Measurements from ENCODE around the gene AHDC1.
A peak's percentile ranks its signal among the peaks of the same experiment; 100 is the strongest.

Gene AHDC1

DNA sequence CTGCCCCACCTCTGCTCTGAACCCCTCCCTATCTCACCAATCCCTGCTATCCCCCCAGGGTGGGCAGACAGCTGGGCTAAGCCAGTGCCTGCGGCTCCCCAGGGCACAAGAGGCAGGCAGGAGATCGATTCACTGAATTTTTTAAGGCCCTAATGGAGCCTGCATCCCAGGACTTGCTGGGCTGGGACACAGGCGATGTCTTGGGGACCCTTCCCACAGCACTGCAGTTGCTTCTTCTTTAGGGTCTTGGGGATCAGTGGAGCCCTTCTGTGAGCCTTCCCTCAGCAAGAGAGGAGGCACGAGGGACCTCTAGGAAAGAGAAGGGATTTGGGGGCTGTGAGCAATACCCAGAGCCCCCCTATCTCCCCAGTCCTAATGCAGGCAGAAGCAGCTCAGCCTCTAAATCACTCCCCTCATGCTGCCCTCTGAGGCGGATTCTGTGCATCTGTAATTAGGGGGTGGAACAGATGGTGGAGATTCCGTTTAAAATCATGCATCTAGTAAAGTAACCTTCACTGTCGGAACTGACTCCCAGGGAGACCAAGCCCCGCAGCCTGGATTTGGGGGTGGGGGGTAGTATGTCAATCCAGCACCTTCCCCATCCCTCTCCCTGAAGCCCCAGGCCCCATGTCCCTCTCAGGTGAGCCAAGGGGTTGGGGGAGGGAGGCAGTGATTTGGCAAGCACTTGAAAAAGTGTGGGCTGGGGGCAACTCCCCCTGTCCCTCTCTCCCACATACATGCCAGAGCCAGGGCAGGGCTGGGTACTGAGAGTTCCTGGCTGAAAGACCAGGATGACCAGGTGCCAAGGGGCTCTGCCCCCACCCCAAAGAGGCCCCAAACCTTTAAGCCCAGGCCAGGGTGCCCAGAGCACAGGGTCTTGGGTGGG, 10.0 kb downstream of the AHDC1 start:
- no peak overlapping the region for H3K4me3 ChIP-seq (ENCODE audit: low read length)
- H3K27me3 ChIP-seq (ENCODE audit: control insufficient read depth, insufficient read depth, low read length), result no peaks in the 10 kb centered on the region
- H3K9ac ChIP-seq (ENCODE audit: low read depth, low read length), result peak overlapping the region; percentile 2
- peaks cover 7% of the 10 kb centered on the region for H3K36me3 ChIP-seq (ENCODE audit: insufficient read depth, low read length)
- H3K4me2 ChIP-seq (ENCODE audit: low read length), result peak overlapping the region; percentile 55
- peaks cover 91% of the 10 kb centered on the region for H3K4me1 ChIP-seq (ENCODE audit: control insufficient read depth, insufficient read depth, low read length)
- no peaks in the 10 kb centered on the region for H3K9me3 ChIP-seq (replicated peaks; ENCODE audit: low read length)

DNA sequence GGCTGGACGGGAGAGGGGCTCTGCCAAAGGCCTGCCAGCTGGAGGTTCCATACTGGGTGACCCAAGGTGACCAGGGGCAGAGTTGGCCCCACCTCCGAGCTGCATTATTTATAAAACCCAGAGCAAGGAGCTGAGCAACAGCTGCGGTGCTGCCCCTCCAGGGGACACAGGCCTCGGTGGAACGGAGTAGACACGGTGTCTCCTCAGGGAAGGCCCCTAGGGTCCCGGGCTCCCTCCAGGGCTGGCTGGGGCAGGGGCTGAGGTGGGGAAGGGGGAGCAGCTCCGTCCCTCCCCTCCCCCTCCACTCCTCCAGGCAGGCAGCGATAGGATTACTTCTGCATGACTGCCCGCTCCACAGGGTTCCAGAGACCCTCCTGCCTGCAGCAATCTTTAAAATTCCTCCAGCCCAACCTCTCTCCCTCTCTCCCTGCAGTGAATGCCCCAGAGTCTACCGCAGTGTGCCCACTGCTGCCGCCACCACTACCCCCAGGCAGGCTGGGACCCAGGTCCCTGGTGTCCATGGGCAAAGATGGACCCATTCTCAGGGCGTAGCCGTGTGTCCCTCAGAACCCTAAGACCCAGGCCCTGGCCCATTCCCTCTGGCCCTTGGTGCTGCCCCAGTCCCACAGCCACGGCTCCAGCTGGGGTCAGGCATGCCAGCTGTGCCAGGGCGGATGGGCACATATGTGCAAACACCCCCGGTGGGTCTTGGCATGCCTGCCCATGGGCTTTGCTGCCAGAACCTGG, 10.8 kb downstream of the AHDC1 start:
- H3K9me3 ChIP-seq (replicated peaks; ENCODE audit: low read length), result no peaks in the 10 kb centered on the region
- no peak overlapping the region for H3K9ac ChIP-seq (ENCODE audit: low read depth, low read length)
- H3K27me3 ChIP-seq (ENCODE audit: control insufficient read depth, insufficient read depth, low read length), result no peaks in the 10 kb centered on the region
- peaks cover 91% of the 10 kb centered on the region for H3K4me1 ChIP-seq (ENCODE audit: control insufficient read depth, insufficient read depth, low read length)
- no peak overlapping the region for H3K4me3 ChIP-seq (ENCODE audit: low read length)
- H3K36me3 ChIP-seq (ENCODE audit: insufficient read depth, low read length), result peaks cover 10% of the 10 kb centered on the region
- H3K4me2 ChIP-seq (ENCODE audit: low read length), result no peak overlapping the region

DNA sequence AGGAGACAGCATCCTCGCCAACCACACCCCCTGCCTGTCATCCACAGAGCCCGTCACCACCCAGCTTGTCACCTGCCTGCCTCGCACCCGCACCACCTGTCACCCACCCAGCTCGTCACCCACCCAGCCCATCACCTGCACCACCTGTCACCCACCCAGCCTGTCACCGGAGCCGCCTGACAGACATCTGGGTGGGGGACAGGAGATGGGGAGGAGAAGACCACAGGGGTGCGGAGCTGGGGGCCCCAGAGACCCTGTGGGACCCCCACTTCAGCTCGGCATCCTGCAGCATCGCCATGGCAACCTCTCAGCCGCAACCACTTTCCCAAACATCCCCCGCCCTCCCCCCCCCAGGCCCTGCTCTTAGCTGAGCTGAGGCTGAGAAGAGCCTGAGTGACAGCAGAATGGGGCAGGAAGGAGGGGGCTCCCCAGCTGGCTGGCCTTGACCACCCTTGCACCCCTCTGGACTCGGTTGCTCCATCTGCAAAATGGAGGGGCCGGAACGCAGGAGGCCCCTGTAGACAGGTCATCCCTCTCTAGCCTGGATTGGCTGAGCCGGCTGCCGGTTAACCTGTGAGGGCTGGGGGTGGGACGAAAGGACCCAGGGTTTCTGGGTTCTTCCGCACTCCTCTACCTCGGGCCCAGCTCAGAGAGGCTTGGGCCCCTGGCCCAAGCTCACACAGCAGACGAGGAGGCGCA, 11.6 kb downstream of the AHDC1 start:
- Histone ChIP-seq H3K9me3 (replicated peaks; ENCODE audit: low read length) (no peaks in the 10 kb centered on the region), H3K27me3 (ENCODE audit: control insufficient read depth, insufficient read depth, low read length) (no peaks in the 10 kb centered on the region), H3K4me2 (ENCODE audit: low read length) (no peak overlapping the region), H3K9ac (ENCODE audit: low read depth, low read length) (no peak overlapping the region), H3K4me3 (ENCODE audit: low read length) (no peak overlapping the region), H3K4me1 (ENCODE audit: control insufficient read depth, insufficient read depth, low read length) (peaks cover 84% of the 10 kb centered on the region), H3K36me3 (ENCODE audit: insufficient read depth, low read length) (peaks cover 10% of the 10 kb centered on the region)

DNA sequence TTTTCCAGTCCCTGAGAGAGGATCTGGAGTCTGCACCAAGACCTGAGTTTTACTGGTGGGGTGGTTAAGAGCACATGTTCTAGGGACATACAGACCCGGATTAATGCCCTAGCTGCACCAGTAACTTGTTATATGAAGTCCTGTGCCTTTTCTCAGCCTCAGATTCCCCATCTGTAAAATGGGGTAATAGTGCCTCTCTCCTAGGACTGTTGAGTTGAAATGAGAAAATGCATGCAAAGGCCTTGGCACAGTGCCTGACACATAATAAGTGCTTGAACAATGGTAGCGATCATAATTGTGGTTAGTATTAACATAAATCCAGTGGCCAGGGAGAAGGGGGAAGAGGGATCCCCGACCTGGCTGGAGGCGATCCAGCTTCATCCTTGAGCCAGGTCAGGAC, 12.3 kb downstream of the AHDC1 start:
- H3K9ac ChIP-seq (ENCODE audit: low read depth, low read length), result no peak overlapping the region
- peaks cover 77% of the 10 kb centered on the region for H3K4me1 ChIP-seq (ENCODE audit: control insufficient read depth, insufficient read depth, low read length)

DNA sequence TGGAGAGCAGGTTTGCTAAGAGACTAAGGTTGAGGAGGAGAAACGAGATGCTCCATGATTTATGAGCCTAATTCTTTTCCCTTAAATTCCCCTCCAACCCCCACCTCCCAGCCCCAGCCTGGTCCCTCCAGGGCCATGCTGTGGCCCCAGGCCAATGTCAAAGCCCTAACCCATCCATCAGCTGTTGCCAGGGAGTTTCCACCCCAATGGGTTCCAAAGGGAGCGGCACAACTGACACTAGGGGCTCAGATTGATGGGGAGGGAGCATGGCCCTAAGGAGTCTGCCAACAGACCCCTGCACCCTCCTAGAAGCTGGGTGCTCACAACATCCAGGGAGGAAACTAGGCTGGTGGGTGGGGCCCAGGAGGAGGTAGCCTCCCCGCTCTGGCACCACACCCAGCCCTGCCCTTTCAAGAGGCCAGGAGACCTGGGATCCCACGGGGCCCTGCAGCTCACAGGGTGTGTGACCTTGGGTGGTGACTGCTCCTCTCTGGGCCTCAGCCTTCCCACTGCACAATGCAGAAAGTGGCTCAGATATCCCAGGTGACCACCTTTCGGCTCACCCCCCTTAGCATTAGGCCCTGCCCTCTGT, 12.9 kb downstream of the AHDC1 start:
- peaks cover 71% of the 10 kb centered on the region for H3K4me1 ChIP-seq (ENCODE audit: control insufficient read depth, insufficient read depth, low read length)
- H3K9ac ChIP-seq (ENCODE audit: low read depth, low read length), result no peak overlapping the region
- no peak overlapping the region for H3K4me3 ChIP-seq (ENCODE audit: low read length)
- no peaks in the 10 kb centered on the region for H3K9me3 ChIP-seq (replicated peaks; ENCODE audit: low read length)
- peaks cover 12% of the 10 kb centered on the region for H3K36me3 ChIP-seq (ENCODE audit: insufficient read depth, low read length)
- H3K27me3 ChIP-seq (ENCODE audit: control insufficient read depth, insufficient read depth, low read length), result no peaks in the 10 kb centered on the region
- no peak overlapping the region for H3K4me2 ChIP-seq (ENCODE audit: low read length)

More for the DNA sequence above, 12.3 kb downstream of the AHDC1 start:
- no peak overlapping the region for H3K4me2 ChIP-seq (ENCODE audit: low read length)
- no peaks in the 10 kb centered on the region for H3K27me3 ChIP-seq (ENCODE audit: control insufficient read depth, insufficient read depth, low read length)
- no peaks in the 10 kb centered on the region for H3K9me3 ChIP-seq (replicated peaks; ENCODE audit: low read length)
- H3K36me3 ChIP-seq (ENCODE audit: insufficient read depth, low read length), result peaks cover 10% of the 10 kb centered on the region
- no peak overlapping the region for H3K4me3 ChIP-seq (ENCODE audit: low read length)

DNA sequence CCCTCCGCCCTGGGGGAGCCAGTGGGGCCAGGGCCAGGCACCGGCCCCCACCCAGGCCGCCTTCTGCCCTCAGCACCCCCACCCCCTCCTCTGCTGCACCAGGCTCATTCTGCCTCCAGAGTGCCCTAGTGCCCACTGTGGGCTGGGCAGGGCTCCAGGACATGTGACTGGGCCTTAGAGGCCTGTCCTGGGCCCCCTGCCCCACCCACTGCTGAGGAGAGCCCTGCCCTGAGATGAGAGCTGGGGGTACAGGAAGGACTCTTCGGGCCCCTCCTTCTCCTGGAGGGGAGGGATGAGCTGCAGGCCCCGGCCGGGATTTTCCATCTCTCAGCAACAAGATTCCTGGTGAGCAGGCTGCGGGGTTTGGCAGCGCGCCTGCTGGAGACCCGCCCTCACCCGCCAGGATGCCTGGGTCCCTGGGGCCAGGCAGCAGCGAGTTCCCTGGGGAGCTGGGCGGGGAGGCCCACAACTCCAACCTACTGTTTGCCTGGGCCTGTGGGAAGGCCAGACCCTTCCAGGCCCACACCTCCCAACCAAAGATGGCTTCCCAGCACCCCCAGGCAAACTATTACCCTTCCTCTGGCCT, 14.0 kb downstream of the AHDC1 start:
- peaks cover 60% of the 10 kb centered on the region for H3K4me1 ChIP-seq (ENCODE audit: control insufficient read depth, insufficient read depth, low read length)
- no peak overlapping the region for H3K4me3 ChIP-seq (ENCODE audit: low read length)
- peak overlapping the region; percentile 33 for H3K4me2 ChIP-seq (ENCODE audit: low read length)
- peak overlapping the region; percentile 9 for H3K9ac ChIP-seq (ENCODE audit: low read depth, low read length)
- no peaks in the 10 kb centered on the region for H3K9me3 ChIP-seq (replicated peaks; ENCODE audit: low read length)
- H3K27me3 ChIP-seq (ENCODE audit: control insufficient read depth, insufficient read depth, low read length), result no peaks in the 10 kb centered on the region
- H3K36me3 ChIP-seq (ENCODE audit: insufficient read depth, low read length), result peaks cover 9% of the 10 kb centered on the region

DNA sequence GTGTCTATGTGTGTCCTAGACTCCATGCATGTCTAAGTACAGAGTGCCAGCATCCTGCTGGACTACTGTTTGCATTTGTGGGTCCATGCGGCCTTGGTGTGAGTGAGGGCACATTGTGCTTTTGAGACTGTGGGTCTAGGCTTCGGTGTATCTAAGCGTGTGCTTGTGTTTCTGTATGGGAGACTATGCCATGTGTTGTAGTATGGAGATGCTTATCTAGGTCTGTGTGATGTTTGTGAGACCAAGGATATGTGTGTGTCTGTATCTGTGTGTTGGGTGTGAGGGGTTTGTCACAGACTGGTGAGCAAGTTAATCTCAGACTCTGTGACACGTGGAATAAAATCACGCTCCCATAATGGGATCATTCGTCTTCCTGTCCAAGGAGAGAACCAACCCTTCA, 14.5 kb downstream of the AHDC1 start:
- Histone ChIP-seq H3K4me1 (ENCODE audit: control insufficient read depth, insufficient read depth, low read length) (peaks cover 55% of the 10 kb centered on the region), H3K4me2 (ENCODE audit: low read length) (peak overlapping the region; percentile 6), H3K9me3 (replicated peaks; ENCODE audit: low read length) (no peaks in the 10 kb centered on the region), H3K9ac (ENCODE audit: low read depth, low read length) (peak overlapping the region; percentile 9), H3K27me3 (ENCODE audit: control insufficient read depth, insufficient read depth, low read length) (no peaks in the 10 kb centered on the region), H3K4me3 (ENCODE audit: low read length) (no peak overlapping the region), H3K36me3 (ENCODE audit: insufficient read depth, low read length) (peaks cover 9% of the 10 kb centered on the region)

DNA sequence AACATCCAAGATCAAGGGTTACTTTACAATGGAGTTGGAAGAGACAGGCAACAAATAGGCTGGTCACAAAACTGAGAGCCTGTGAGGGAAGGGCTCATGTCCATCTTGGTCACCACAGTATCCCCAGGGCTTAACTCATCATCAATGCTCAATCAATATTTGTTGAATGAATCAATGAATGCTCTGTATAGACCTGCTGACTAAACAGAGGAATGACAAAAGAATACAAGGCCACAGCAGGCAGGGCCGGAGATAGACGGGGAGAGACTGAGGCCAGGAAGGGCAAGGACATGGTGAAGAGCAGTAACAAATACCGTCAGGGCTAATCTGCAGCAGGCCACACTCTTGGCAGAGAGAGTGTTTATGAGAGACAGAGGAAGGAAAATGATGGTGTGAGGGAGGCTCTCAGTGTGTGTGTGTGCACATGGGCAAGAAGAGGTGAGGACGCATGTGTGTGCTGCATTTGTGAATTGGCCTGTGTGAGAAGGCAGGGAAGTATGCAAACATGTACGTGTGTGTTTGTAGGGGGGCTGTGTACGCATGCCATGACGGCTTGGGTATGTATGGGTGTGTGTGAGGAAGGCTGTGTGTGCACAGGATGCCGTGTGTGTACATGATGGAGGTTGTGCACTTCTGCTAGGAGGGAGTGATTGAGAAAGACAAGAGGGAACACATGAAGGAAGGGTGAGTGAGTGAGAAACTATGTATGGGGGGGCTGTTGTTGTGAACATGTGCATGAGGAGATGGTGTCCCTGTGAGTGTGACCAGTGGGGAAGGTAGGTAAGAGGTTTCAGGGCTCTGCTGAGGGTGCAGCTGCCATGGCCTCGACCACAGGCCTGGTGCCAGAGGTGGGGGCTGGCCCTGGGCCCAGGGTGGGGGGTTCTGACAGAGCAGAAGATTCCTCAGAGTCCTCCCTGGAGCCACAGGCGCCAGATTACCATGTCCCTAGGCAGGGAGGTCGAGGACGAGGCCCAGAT, 15.4 kb downstream of the AHDC1 start:
- Histone ChIP-seq H3K4me1 (ENCODE audit: control insufficient read depth, insufficient read depth, low read length) (peaks cover 50% of the 10 kb centered on the region), H3K27me3 (ENCODE audit: control insufficient read depth, insufficient read depth, low read length) (no peaks in the 10 kb centered on the region)

DNA sequence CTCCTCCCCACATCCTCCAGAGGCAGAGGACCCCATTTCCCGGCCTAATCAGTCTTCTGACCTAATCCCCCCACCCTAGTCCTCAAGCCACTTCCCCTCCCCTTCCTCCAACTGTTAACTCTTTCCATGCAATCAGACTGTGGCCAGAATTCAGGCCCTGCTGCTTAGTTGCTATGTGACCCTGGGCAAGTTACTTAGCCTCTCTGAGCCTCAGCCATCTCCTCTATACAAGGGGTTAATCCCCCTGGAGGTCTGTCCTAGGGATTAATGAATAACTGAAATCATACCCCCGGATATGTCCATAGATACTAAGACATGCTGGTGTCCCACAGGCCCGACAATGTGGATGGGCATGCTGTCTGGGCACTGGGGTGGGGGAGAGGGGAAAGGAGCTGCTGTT, 18.3 kb downstream of the AHDC1 start:
- no peak overlapping the region for H3K9ac ChIP-seq (ENCODE audit: low read depth, low read length)
- H3K4me1 ChIP-seq (ENCODE audit: control insufficient read depth, insufficient read depth, low read length), result peaks cover 48% of the 10 kb centered on the region
- no peak overlapping the region for H3K4me3 ChIP-seq (ENCODE audit: low read length)
- no peaks in the 10 kb centered on the region for H3K27me3 ChIP-seq (ENCODE audit: control insufficient read depth, insufficient read depth, low read length)
- no peak overlapping the region for H3K4me2 ChIP-seq (ENCODE audit: low read length)
- no peaks in the 10 kb centered on the region for H3K9me3 ChIP-seq (replicated peaks; ENCODE audit: low read length)
- peaks cover 15% of the 10 kb centered on the region for H3K36me3 ChIP-seq (ENCODE audit: insufficient read depth, low read length)

More for the DNA sequence above, 15.4 kb downstream of the AHDC1 start:
- Histone ChIP-seq H3K36me3 (ENCODE audit: insufficient read depth, low read length) (peaks cover 9% of the 10 kb centered on the region), H3K4me2 (ENCODE audit: low read length) (peak overlapping the region; percentile 6), H3K4me3 (ENCODE audit: low read length) (no peak overlapping the region), H3K9me3 (replicated peaks; ENCODE audit: low read length) (no peaks in the 10 kb centered on the region), H3K9ac (ENCODE audit: low read depth, low read length) (peak overlapping the region; percentile 9)

DNA sequence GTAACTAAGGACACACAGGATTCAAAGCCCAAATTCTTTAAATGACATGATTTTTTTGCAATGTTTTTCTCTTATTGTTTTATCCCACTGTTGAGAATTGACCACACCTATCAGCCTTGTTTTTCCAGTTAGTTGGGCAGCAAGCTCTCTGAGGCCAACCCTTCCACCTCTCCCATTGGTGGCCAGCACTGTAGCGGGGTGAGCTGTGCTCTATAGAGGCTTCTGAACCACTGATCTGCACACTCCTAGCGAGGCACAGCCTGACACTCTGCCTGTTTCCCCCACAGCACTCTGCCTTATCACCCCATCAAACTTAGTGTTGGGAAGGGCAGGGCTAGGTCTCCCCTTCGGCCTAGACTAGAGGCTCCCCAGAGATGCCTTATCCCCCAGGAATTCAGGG, 19.5 kb downstream of the AHDC1 start:
- Histone ChIP-seq H3K4me1 (ENCODE audit: control insufficient read depth, insufficient read depth, low read length) (peaks cover 36% of the 10 kb centered on the region), H3K9ac (ENCODE audit: low read depth, low read length) (no peak overlapping the region), H3K4me2 (ENCODE audit: low read length) (no peak overlapping the region), H3K4me3 (ENCODE audit: low read length) (no peak overlapping the region), H3K36me3 (ENCODE audit: insufficient read depth, low read length) (peaks cover 15% of the 10 kb centered on the region), H3K27me3 (ENCODE audit: control insufficient read depth, insufficient read depth, low read length) (no peaks in the 10 kb centered on the region), H3K9me3 (replicated peaks; ENCODE audit: low read length) (no peaks in the 10 kb centered on the region)
